Activated T-cell treated with anti-CD3 and anti-CD28 coated beads, Interleukin-2, amount 50 U/mL, for 72 hours (primary cell): Measurements from ENCODE around the gene SLC25A25. TPM values are rescaled to one million over a fixed set of nuclear protein-coding genes. Genes with fewer than 3 reads are reported as not detected.
A peak's percentile ranks its signal among the peaks of the same experiment; 100 is the strongest.

Experiments used
- ATAC-seq, 2 donors: fragments of 150-1000 bp; cut with Tn5 transposase; replicated peaks in 1 of 2; 2 replicates each; pipeline ENCODE4 v1.10.0; 2021; ENCODE audit warnings: moderate library complexity in 2 of 2, mild to moderate bottlenecking in 1 of 2
- DNase-seq, 2 donors: peaks; one replicate each; pipeline ENCODE4 v3.0.0; 2021 to 2022; ENCODE audit warnings: mixed read lengths in 1 of 2
- H3K27ac Mint-ChIP-seq: one replicate; pipeline ENCODE4 v1.8.0; 2022; ENCODE audit warnings: mild to moderate bottlenecking, moderate library complexity, mixed read lengths
- H3K27me3 Mint-ChIP-seq: one replicate; pipeline ENCODE4 v1.8.0; 2022; ENCODE audit warnings: low read depth, mixed read lengths
- H3K36me3 Mint-ChIP-seq, 2 donors: one replicate each; pipeline ENCODE4 v1.8.0; 2022; ENCODE audit warnings: mixed read lengths in 2 of 2, mild to moderate bottlenecking in 1 of 2; ENCODE audit not compliant: insufficient read depth in 2 of 2
- H3K4me1 Mint-ChIP-seq: one replicate; pipeline ENCODE4 v1.8.0; 2022; ENCODE audit warnings: low read depth, mixed read lengths
- H3K4me3 Mint-ChIP-seq, 2 donors: one replicate each; pipeline ENCODE4 v1.8.0; 2022; ENCODE audit warnings: mild to moderate bottlenecking in 2 of 2, mixed read lengths in 2 of 2, moderate library complexity in 2 of 2
- H3K9me3 Mint-ChIP-seq, 2 donors: one replicate each; pipeline ENCODE4 v1.8.0; 2022; ENCODE audit warnings: mixed read lengths in 2 of 2
- total RNA-seq, 2 donors: library from RNA; stranded (reverse); gene quantifications; one replicate each; pipeline ENCODE4 v1.2.3, GENCODE V29; 2022

SLC25A25 gene
- total RNA-seq, 2 donors from 2014 or later: 9.7 to 11.2 TPM

DNA sequence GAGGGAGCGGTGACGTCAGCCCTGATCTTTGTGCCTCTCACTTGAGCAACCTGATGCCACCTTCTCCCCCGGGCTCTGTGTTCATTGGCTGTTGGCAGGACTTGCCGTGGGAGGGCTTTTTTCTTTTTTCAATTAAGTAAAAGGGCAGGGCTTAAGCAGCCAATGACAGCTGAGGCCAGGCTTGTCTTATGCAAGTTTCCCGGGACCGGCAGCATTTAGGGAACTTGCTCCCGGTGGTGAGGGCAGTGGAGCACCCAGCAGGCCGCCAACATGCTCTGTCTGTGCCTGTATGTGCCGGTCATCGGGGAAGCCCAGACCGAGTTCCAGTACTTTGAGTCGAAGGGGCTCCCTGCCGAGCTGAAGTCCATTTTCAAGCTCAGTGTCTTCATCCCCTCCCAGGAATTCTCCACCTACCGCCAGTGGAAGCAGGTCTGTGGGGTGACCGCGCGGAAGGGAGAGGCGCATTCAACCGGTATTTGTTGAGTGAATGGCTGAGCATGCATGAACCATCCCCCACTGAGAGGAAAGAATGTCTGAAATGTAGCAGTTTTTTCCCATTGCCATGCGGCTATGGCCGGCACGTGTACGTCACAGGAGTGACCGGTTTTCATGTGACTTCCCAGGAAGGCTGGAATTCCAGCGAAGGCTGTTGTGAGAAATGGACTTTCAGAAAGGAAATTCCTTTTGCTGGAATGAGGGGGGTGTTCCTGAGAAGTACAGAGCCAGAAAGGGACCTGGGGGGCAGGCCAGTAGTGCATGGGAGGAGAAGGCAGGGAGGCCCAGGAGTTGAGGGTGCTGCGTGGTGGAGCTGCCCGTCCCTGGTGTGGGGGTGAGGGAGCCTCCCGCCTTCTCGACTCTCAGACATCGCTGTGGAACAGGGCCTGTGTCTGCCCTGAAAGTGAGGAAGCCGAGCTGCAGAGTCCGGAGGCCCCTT lies 30.5 kb downstream of the SLC25A25 start:
- H3K4me3 Mint-ChIP-seq: peak overlapping the region; percentile 66 to 69
- H3K27ac Mint-ChIP-seq: peak overlapping the region; percentile 19
- H3K27me3 Mint-ChIP-seq: no peaks in the 10 kb centered on the region
- peaks cover 2 to 10% of the 10 kb centered on the region in 2 donors for H3K36me3 Mint-ChIP-seq
- H3K4me1 Mint-ChIP-seq: peaks cover 59% of the 10 kb centered on the region
- peak; percentile 67 to 72 for DNase-seq
- no peaks in the 10 kb centered on the region for H3K9me3 Mint-ChIP-seq
- peak; percentile 53 to 64 for ATAC-seq

DNA sequence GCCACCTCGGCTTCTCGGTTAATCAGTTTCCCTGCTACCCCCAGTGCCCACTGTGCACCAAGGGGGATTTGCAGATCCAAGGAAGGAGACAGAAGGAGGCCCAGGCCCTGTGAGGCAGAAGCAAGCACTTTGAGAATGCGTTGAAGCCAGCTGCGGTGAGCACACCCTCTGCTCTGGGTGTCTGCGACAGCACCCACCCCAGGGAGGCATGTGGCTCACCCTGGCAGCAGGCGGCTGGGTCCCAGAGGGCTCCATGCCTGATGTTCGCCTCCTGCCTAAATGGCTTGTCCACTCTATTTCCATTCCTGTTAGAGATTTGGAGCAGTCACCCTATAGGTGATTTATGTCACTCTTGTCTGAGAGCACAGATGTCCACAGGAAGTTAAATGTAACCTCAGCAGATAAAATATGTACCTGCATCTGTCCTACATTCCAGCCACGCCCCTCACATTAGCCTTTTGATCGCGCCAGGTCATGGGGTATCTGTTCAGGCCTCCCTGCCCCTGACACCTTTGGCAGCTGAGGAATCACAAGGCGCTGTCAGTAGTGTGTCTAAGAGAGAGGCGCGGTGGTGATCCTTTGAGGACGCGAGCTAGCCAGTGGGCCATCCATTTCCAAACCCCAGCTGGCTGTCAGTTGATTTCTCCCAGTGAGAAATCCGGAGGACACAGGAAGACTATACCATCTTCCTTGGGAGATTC lies 31.3 kb downstream of the SLC25A25 start:
- Mint-ChIP-seq H3K9me3 (no peaks in the 10 kb centered on the region), H3K4me1 (peaks cover 59% of the 10 kb centered on the region), H3K27ac (no peak overlapping the region), H3K36me3 (peaks cover 2 to 12% of the 10 kb centered on the region in 2 donors), H3K4me3 (peak overlapping the region; percentile 66 to 69), H3K27me3 (no peaks in the 10 kb centered on the region)
- ATAC-seq (no peak), DNase-seq (no peak)

DNA sequence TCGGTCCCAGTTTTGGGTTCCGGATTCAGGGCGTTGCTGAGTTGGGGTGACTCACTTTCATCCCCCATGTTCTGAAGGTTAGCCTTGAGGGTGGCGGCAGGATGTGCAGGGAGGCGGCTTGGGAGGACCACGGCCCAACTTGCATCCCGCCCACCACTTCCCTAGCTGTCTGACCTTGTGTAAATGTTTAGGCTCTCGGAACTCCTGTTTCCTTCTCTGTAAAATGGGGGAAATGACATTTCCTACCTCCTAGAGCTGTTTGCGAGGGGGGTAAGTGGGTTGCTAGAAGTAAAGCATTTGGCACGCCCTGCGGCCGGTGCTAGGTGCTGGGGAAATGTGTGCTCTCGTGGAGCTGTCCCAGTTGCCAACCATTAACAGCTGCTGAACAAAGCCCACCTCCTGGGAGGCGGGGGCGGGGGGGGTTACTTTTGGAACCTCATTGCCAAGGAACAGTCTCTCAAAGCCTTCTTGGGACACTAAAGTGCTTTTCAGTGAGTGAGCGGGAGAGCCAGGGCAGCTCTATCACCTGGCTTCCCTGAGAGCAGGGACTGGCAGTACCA lies 32.0 kb downstream of the SLC25A25 start:
- peaks cover 4 to 12% of the 10 kb centered on the region in 2 donors for H3K36me3 Mint-ChIP-seq
- ATAC-seq: no peak
- H3K27ac Mint-ChIP-seq: no peak overlapping the region
- H3K27me3 Mint-ChIP-seq: no peaks in the 10 kb centered on the region
- H3K4me3 Mint-ChIP-seq: peak overlapping the region in 1 of 2 donors; percentile 69
- DNase-seq: no peak
- H3K4me1 Mint-ChIP-seq: peaks cover 55% of the 10 kb centered on the region
- H3K9me3 Mint-ChIP-seq: no peaks in the 10 kb centered on the region

DNA sequence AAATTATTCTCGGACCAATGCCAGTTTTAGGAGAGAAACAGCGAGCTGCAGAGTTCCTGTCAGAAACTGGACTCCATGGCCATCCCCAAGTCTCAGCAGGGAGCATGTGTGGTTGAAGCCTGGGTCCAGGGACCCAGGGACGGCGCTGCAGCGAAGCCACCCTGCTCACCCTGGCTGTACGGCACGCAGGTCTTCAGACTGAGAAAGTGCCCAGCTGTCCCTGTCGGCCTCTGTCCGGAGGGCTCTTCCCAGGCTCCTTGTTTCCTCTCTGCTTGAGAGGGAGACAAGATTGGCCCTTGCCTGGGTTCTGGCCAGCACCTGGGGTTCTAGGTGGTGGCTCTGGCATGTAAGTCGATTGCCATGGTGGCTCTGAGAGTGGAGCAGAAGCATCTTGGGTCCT lies 32.5 kb downstream of the SLC25A25 start:
- DNase-seq (no peak), ATAC-seq (no peak)
- no peaks in the 10 kb centered on the region for H3K9me3 Mint-ChIP-seq
- no peaks in the 10 kb centered on the region for H3K27me3 Mint-ChIP-seq
- no peak overlapping the region for H3K27ac Mint-ChIP-seq
- H3K4me3 Mint-ChIP-seq: no peak overlapping the region
- peaks cover 4 to 12% of the 10 kb centered on the region in 2 donors for H3K36me3 Mint-ChIP-seq
- peaks cover 50% of the 10 kb centered on the region for H3K4me1 Mint-ChIP-seq

DNA sequence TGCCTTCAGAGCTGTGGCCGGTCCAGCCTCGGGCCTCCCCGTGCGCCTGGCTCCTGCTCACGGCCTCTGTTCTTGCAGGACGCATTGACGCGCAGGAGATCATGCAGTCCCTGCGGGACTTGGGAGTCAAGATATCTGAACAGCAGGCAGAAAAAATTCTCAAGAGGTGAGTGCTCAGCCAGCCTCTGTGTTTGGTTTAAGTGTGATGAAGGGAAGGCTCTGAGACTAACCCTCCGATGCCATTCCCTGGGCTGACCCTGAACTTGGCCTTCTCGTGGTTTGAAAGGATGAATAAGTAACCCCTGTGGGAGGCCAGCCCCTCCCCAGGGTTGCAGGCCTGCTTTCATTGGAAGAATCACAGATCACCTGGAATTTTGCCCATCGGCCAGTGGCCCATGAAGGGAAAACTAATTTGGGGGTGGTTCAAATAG lies 33.2 kb downstream of the SLC25A25 start:
- DNase-seq (no peak), ATAC-seq (no peak)
- Mint-ChIP-seq H3K36me3 (peaks cover 4 to 12% of the 10 kb centered on the region in 2 donors), H3K9me3 (no peaks in the 10 kb centered on the region), H3K27ac (no peak overlapping the region), H3K4me3 (no peak overlapping the region), H3K27me3 (no peaks in the 10 kb centered on the region), H3K4me1 (peaks cover 49% of the 10 kb centered on the region)

DNA sequence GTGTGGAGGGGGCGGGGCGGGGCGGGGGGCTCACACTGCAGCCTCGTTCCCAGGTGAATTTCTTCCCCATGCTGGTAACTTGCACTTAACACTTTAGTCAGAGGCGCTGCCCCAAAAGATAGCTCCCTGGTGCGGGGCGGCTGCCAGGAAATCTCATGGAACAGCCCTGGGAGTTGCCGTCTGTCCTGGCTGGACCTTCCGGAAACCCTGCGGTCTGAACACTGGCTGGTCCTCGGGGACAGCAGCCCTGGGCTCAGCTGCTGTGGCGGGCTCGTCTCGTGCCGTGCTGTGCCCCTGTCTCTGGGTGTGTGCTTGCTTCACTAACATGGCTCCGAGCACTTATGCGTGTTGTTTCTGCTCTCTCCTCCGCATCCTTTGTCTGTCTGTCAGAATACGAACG lies 33.7 kb downstream of the SLC25A25 start:
- peaks cover 44% of the 10 kb centered on the region for H3K4me1 Mint-ChIP-seq
- no peaks in the 10 kb centered on the region for H3K27me3 Mint-ChIP-seq
- ATAC-seq (no peak), DNase-seq (no peak)
- H3K36me3 Mint-ChIP-seq: peaks cover 4 to 12% of the 10 kb centered on the region in 2 donors
- H3K4me3 Mint-ChIP-seq: no peak overlapping the region
- H3K9me3 Mint-ChIP-seq: no peaks in the 10 kb centered on the region
- H3K27ac Mint-ChIP-seq: no peak overlapping the region

DNA sequence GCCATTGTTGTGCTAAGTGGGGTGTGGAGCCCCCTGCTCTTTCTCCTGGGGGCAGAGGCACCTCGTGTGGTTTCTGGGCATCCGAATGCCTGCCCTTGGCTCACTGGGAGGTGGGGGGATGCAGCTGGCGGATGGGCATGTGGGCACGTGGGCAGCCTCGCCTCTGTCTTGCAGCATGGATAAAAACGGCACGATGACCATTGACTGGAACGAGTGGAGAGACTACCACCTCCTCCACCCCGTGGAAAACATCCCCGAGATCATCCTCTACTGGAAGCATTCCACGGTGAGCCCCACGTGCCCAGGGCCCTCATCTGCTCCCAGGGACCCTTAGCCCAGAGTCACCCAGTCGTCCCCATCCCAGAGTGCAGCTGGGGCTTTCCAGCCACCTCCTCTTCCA lies 34.2 kb downstream of the SLC25A25 start:
- Mint-ChIP-seq H3K36me3 (peaks cover 4 to 13% of the 10 kb centered on the region in 2 donors), H3K4me1 (peaks cover 39% of the 10 kb centered on the region), H3K9me3 (no peaks in the 10 kb centered on the region), H3K4me3 (no peak overlapping the region), H3K27me3 (no peaks in the 10 kb centered on the region), H3K27ac (no peak overlapping the region)
- DNase-seq (no peak), ATAC-seq (no peak)

DNA sequence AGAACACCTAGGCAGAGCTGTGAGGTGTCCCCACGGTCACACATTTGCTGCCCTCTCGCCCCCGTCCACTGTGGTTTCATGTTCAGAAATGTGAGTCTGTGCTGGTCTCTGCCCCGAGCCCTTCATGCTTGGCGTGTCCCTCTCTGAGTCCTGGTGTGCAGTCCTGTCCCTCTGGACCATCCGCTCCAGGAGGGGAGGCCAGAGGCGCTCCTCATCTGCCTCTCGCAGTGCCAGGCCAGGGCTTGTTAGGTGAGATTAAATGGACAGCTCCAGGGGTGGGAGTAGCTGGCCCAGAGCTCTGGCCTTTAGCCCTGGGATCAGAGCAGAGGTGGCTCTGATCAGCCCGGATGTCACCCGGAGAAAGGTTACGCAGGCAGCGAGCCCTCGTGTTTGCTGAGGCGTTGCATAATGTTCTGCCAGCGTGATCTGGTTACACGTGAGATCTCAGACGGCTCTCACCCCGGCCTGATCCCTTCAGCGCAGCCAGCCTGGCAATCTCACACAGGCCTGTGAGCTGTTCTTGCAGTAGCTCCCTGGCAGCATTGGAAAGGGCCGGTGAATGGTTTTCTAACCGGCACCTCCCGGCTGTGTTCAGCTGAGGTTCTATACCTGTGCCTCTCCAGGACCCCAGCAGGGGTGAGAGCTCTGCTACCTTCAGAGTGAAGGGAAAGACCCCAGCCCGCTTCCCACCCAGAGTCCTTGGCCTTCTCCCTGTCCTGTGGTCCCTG lies 35.0 kb downstream of the SLC25A25 start:
- H3K4me1 Mint-ChIP-seq: peaks cover 31% of the 10 kb centered on the region
- H3K36me3 Mint-ChIP-seq: peaks cover 4 to 13% of the 10 kb centered on the region in 2 donors
- no peaks in the 10 kb centered on the region for H3K27me3 Mint-ChIP-seq
- no peaks in the 10 kb centered on the region for H3K9me3 Mint-ChIP-seq
- DNase-seq (no peak), ATAC-seq (peak in 1 of 2 donors; percentile 5)
- no peak overlapping the region for H3K4me3 Mint-ChIP-seq
- no peak overlapping the region for H3K27ac Mint-ChIP-seq

DNA sequence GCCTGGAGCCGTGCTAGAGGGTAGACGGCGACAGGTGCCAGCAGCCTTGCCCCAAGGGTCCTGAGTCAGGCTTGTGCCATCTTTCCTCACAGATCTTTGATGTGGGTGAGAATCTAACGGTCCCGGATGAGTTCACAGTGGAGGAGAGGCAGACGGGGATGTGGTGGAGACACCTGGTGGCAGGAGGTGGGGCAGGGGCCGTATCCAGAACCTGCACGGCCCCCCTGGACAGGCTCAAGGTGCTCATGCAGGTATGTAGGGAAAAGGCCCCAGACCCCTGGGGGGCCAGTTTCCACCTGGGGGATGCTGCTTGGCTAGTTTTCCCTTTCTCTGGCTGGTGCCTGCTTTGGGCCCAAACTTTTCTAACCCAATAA lies 35.5 kb downstream of the SLC25A25 start:
- Mint-ChIP-seq H3K27ac (no peak overlapping the region), H3K4me1 (peaks cover 25% of the 10 kb centered on the region), H3K9me3 (no peaks in the 10 kb centered on the region), H3K27me3 (no peaks in the 10 kb centered on the region), H3K4me3 (no peak overlapping the region), H3K36me3 (peaks cover 4 to 13% of the 10 kb centered on the region in 2 donors)
- ATAC-seq (peak; percentile 83 to 86), DNase-seq (peak in 1 of 2 donors; percentile 52)

DNA sequence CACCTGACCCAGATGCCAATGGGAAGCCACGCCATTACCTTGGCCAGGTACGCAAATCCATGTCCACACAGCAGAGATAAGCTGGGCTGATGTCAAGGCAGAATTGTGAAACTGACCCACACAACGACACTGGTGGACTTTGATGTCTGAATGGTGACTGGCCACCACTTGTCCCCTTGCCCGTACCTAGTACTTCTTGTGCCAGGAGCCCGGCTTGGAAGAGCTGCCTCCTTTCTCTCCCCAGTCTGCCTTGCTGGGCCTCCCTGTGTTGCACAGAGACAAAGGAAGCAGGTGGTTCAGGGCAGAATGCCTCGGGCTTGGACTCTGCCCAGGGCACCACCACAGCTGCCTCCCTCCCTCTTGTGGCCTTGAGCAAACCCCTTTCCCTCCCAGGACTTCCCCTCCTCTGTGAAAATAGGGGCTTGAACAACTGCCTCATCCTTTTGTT lies 36.2 kb downstream of the SLC25A25 start:
- no peaks in the 10 kb centered on the region for H3K27me3 Mint-ChIP-seq
- peaks cover 21% of the 10 kb centered on the region for H3K4me1 Mint-ChIP-seq
- H3K9me3 Mint-ChIP-seq: no peaks in the 10 kb centered on the region
- ATAC-seq: no peak
- no peak overlapping the region for H3K4me3 Mint-ChIP-seq
- no peak for DNase-seq
- H3K36me3 Mint-ChIP-seq: peaks cover 4 to 13% of the 10 kb centered on the region in 2 donors
- no peak overlapping the region for H3K27ac Mint-ChIP-seq

DNA sequence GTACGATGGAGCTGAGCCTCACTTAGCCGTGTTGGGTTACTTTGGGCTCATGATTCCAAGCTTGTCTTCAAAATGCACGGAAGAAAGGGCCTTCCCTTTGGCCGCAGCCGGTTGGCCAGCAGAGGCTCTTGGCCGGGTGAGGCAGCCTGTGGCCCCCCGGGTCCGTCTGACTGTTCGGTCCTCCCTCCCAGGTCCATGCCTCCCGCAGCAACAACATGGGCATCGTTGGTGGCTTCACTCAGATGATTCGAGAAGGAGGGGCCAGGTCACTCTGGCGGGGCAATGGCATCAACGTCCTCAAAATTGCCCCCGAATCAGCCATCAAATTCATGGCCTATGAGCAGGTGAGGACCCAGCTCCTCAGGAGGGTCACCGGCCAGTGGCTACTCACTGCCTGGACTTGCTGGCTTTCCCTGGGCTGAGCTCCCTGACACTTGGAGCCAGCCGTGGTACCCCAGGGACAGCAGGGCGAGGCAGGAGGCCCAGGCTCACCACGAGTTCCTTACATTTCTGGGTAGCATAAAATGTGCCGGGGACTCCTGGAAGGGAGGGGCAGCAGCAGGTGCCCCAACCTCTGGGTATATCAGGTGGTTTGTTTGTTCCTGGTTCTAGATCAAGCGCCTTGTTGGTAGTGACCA lies 37.6 kb downstream of the SLC25A25 start:
- Mint-ChIP-seq H3K9me3 (no peaks in the 10 kb centered on the region), H3K36me3 (peaks cover 4 to 13% of the 10 kb centered on the region in 2 donors), H3K27ac (no peak overlapping the region), H3K27me3 (no peaks in the 10 kb centered on the region), H3K4me1 (peaks cover 21% of the 10 kb centered on the region), H3K4me3 (no peak overlapping the region)
- ATAC-seq: no peak
- DNase-seq: no peak

DNA sequence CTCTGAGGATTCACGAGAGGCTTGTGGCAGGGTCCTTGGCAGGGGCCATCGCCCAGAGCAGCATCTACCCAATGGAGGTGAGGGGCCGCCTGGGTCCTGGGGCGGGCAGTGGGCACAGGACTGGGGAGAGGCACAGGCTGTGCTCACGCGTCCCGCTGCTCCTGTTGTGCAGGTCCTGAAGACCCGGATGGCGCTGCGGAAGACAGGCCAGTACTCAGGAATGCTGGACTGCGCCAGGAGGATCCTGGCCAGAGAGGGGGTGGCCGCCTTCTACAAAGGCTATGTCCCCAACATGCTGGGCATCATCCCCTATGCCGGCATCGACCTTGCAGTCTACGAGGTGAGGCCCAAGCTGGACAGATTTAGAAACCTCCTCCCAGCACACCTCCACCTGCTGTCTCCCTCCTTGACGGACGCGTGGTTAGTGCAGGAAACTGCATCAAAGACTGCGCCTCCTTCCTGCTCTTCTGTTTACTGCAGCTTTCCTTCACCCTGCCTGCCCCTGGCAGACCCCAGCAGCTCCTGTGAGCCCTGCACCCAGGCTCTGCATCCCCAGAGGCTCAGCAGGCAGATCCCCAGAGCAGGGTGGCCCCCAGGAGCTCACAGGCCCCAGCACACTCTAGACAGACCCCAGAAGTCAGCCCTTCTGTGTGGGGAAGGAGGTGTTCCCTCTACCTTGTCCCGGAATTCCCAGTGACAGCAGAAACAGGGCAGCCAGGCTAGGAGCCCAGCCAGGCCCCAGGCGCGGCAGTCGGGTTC lies 38.3 kb downstream of the SLC25A25 start:
- DNase-seq: no peak
- Mint-ChIP-seq H3K27ac (no peak overlapping the region), H3K27me3 (no peaks in the 10 kb centered on the region), H3K9me3 (no peaks in the 10 kb centered on the region), H3K4me1 (peaks cover 21% of the 10 kb centered on the region), H3K4me3 (no peak overlapping the region), H3K36me3 (peaks cover 4 to 9% of the 10 kb centered on the region in 2 donors)
- ATAC-seq: no peak
